COLO829 (cell line): ENCODE results near the gene TRO.

Source experiments
- DNase-seq: peaks from one replicate; pipeline ENCODE4 v3.0.0; 2012; ENCODE audit warnings: low spot score

The TRO gene

DNA sequence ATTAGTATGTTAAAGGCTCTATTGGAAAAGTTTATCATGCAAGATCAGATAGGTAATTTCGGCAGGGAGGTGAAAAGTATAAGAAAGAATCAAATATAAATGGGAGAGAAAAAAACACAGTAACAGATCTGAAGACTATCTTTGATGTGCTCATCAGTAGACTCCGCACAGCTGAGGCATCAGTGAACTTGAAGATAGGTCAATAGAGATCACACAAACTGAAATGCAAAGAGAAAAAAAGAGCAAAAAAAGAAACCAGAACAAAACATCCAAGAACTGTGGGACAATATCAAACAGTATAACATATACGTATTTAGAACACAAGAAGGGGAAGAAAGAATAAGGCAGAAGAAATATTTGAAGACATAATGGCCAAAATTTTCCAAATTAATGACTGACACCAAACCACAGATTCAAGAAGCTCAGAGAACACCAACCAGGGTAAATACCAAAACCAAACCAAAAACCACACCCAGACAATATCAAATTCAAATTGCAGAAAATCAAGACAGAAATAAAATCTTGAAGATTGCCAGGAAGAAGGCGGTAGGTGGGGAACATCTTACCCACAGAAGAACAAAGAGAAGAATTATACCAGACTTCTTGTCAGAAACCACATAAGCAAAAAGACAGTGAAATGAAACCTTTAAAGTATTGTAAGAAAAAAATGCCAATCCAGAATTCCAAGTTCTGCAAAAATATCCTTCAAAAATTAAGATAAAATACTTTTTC, 44.3 kb downstream of the TRO start:
- no peak for DNase-seq

- no peak for DNase-seq
Measured at GRCh38 chrX:54977387-54977786, 56.8 kb downstream of the TRO start.

- no peak for DNase-seq
Measured at GRCh38 chrX:54978448-54978847, 57.8 kb downstream of the TRO start.

GRCh38 chrX:54979432-54979831, 58.8 kb downstream of the TRO start:
- no peak for DNase-seq

GRCh38 chrX:54980334-54980733, 59.7 kb downstream of the TRO start:
- DNase-seq = no peak
